Peyer's patch (tissue), 4 donors: ENCODE data around the gene SOBP.

Experiments used
- POLR2A ChIP-seq, 2 donors: fragments of 450-650 bp; IDR thresholded peaks; one replicate each; pipeline ENCODE4 v1.5.1; 2017; ENCODE audit warnings: antibody characterized with exemption in 2 of 2, mild to moderate bottlenecking in 2 of 2, moderate library complexity in 2 of 2
- TF ChIP-seq, protein P1 (sequence below), 6 experiments: fragments of 450-650 bp in 4 of 6; fragments of 200-600 bp in 2 of 6; sonication (generic) in 1 of 6; IDR thresholded peaks; one replicate each; pipeline ENCODE4 v1.5.1; 2017 to 2019; ENCODE audit warnings: antibody characterized with exemption in 6 of 6, mild to moderate bottlenecking in 3 of 6, moderate library complexity in 1 of 6

DNA sequence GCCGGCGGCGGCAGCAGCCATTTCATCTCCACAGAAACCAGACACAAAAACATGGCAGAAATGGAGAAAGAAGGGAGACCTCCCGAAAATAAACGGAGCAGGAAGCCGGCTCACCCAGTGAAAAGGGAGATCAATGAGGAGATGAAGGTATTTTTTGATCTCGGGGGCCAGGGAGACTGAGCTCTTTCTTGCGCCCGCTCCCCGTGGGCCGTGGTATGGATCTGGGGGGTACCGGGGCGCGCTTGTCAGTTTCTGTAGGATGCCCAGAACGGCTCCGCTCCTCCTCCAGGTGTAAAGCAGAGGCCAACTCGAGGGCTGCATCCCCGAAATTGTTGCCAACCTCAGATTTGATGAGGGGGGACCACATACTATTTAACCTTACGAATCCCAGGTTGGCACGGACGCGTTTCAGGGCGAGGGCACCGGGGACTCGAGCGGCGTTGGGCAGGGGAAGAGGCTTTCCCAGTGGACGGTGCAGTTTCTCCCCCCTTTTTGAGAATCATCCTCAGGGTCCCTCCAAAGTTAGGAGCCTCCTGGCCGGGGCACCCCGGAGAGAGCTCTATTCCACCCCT is 735 bp downstream of the SOBP start:
- TF ChIP-seq, protein P1, sequence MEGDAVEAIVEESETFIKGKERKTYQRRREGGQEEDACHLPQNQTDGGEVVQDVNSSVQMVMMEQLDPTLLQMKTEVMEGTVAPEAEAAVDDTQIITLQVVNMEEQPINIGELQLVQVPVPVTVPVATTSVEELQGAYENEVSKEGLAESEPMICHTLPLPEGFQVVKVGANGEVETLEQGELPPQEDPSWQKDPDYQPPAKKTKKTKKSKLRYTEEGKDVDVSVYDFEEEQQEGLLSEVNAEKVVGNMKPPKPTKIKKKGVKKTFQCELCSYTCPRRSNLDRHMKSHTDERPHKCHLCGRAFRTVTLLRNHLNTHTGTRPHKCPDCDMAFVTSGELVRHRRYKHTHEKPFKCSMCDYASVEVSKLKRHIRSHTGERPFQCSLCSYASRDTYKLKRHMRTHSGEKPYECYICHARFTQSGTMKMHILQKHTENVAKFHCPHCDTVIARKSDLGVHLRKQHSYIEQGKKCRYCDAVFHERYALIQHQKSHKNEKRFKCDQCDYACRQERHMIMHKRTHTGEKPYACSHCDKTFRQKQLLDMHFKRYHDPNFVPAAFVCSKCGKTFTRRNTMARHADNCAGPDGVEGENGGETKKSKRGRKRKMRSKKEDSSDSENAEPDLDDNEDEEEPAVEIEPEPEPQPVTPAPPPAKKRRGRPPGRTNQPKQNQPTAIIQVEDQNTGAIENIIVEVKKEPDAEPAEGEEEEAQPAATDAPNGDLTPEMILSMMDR (IDR thresholded peaks at IDR 0.05) = no peak
- TF ChIP-seq POLR2A (IDR thresholded peaks at IDR 0.05) = no peak
